ENCODE measurements around the gene AFAP1L2.

The AFAP1L2 gene

GRCh38 chr10:114370199-114370598, 34.1 kb downstream of the AFAP1L2 start:
- no peak for DNase-seq
- Histone ChIP-seq H3K36me3 (replicated peaks; ENCODE audit: insufficient read depth, low read length) (no peaks in the 10 kb centered on the region), H4K20me1 (ENCODE audit: insufficient read depth, low read length) (no peaks in the 10 kb centered on the region), H3K9ac (ENCODE audit: low read length) (no peak overlapping the region), H3K27me3 (replicated peaks; ENCODE audit: insufficient read depth, low read length) (no peaks in the 10 kb centered on the region), H3K4me1 (ENCODE audit: low read length) (no peaks in the 10 kb centered on the region), H3F3A (ENCODE audit: insufficient read depth, low read length) (no peaks in the 10 kb centered on the region), H3K27ac (ENCODE audit: low read length) (no peak overlapping the region), H3K4me3 (ENCODE audit: low read length) (no peak overlapping the region), H3K9me2 (replicated peaks; ENCODE audit: insufficient read depth, low read length) (no peaks in the 10 kb centered on the region), H3K79me2 (ENCODE audit: low read length) (no peaks in the 10 kb centered on the region), H2AFZ (ENCODE audit: low read length) (no peak overlapping the region), H3K9me3 (replicated peaks; ENCODE audit: insufficient read depth, low read length) (no peaks in the 10 kb centered on the region), H3K4me2 (ENCODE audit: low read depth, low read length) (no peak overlapping the region)
- TF ChIP-seq EZH2 (optimal IDR thresholded peaks at IDR 0.05; ENCODE audit: low read depth, low read length): no peak
- TF ChIP-seq, protein P1, sequence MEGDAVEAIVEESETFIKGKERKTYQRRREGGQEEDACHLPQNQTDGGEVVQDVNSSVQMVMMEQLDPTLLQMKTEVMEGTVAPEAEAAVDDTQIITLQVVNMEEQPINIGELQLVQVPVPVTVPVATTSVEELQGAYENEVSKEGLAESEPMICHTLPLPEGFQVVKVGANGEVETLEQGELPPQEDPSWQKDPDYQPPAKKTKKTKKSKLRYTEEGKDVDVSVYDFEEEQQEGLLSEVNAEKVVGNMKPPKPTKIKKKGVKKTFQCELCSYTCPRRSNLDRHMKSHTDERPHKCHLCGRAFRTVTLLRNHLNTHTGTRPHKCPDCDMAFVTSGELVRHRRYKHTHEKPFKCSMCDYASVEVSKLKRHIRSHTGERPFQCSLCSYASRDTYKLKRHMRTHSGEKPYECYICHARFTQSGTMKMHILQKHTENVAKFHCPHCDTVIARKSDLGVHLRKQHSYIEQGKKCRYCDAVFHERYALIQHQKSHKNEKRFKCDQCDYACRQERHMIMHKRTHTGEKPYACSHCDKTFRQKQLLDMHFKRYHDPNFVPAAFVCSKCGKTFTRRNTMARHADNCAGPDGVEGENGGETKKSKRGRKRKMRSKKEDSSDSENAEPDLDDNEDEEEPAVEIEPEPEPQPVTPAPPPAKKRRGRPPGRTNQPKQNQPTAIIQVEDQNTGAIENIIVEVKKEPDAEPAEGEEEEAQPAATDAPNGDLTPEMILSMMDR (IDR thresholded peaks at IDR 0.05; ENCODE audit: low read length): no peak
- no peak for TF ChIP-seq EZH2phosphoT487 (IDR thresholded peaks at IDR 0.05; ENCODE audit: low read length)

- H3K9ac ChIP-seq (ENCODE audit: low read length): no peak overlapping the region
- H3K4me3 ChIP-seq (ENCODE audit: low read length): no peak overlapping the region
- no peaks in the 10 kb centered on the region for H4K20me1 ChIP-seq (ENCODE audit: insufficient read depth, low read length)
- TF ChIP-seq, protein P1 (IDR thresholded peaks at IDR 0.05; ENCODE audit: low read length): no peak
- no peak for TF ChIP-seq EZH2 (optimal IDR thresholded peaks at IDR 0.05; ENCODE audit: low read depth, low read length)
- no peak overlapping the region for H3K27ac ChIP-seq (ENCODE audit: low read length)
- no peak overlapping the region for H2AFZ ChIP-seq (ENCODE audit: low read length)
- H3K27me3 ChIP-seq (replicated peaks; ENCODE audit: insufficient read depth, low read length): no peaks in the 10 kb centered on the region
- no peak overlapping the region for H3K4me2 ChIP-seq (ENCODE audit: low read depth, low read length)
- no peak for DNase-seq
- H3K9me3 ChIP-seq (replicated peaks; ENCODE audit: insufficient read depth, low read length): no peaks in the 10 kb centered on the region
- no peaks in the 10 kb centered on the region for H3F3A ChIP-seq (ENCODE audit: insufficient read depth, low read length)
- no peaks in the 10 kb centered on the region for H3K4me1 ChIP-seq (ENCODE audit: low read length)
- H3K79me2 ChIP-seq (ENCODE audit: low read length): no peaks in the 10 kb centered on the region
- no peaks in the 10 kb centered on the region for H3K9me2 ChIP-seq (replicated peaks; ENCODE audit: insufficient read depth, low read length)
- no peaks in the 10 kb centered on the region for H3K36me3 ChIP-seq (replicated peaks; ENCODE audit: insufficient read depth, low read length)
These were observed 36.3 kb downstream of the AFAP1L2 start for GRCh38 chr10:114368057-114368391.

DNA sequence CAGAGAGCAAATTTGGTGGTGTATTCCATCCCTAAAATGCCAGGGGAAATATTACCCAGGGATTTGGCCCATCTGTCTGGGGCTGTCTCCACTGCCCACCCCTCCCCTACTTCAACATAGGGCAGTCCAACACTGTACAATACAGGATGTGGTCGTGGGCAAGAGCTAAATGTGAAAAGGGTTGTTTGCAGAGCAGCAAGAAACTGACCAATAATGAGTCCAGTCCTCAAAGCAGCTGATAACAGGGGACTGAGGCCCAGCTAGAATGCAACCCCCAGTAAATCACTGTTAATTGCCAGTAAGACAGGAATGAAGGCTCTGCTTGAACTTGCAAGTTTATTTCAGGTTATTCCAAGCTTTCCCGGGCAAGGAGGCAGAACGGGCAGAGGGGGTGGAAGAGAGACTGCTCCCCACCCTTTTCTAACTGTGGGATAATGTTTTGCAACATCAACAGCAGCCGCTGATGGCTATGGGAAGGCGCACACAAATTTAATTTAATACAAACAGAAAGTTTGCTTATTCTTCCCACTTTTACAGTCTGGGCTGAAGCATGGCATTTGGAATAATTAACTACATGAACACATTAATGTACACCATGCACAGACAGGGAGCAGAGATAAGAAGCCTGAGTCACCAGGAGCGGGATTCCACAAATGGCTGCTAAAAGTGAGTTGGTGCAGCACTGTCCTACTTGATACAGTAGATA, 36.8 kb downstream of the AFAP1L2 start:
- H3K27ac ChIP-seq (ENCODE audit: low read length): no peak overlapping the region

More for the DNA sequence above, 36.8 kb downstream of the AFAP1L2 start:
- no peak for DNase-seq
- H3K27me3 ChIP-seq (replicated peaks; ENCODE audit: insufficient read depth, low read length): no peaks in the 10 kb centered on the region
- no peaks in the 10 kb centered on the region for H3K9me2 ChIP-seq (replicated peaks; ENCODE audit: insufficient read depth, low read length)
- H3F3A ChIP-seq (ENCODE audit: insufficient read depth, low read length): no peaks in the 10 kb centered on the region
- H2AFZ ChIP-seq (ENCODE audit: low read length): no peak overlapping the region
- no peaks in the 10 kb centered on the region for H4K20me1 ChIP-seq (ENCODE audit: insufficient read depth, low read length)
- no peak for TF ChIP-seq EZH2 (optimal IDR thresholded peaks at IDR 0.05; ENCODE audit: low read depth, low read length)
- TF ChIP-seq, protein P1 (IDR thresholded peaks at IDR 0.05; ENCODE audit: low read length): no peak
- no peaks in the 10 kb centered on the region for H3K36me3 ChIP-seq (replicated peaks; ENCODE audit: insufficient read depth, low read length)
- no peaks in the 10 kb centered on the region for H3K79me2 ChIP-seq (ENCODE audit: low read length)
- H3K4me3 ChIP-seq (ENCODE audit: low read length): no peak overlapping the region
- no peak overlapping the region for H3K9ac ChIP-seq (ENCODE audit: low read length)
- H3K4me1 ChIP-seq (ENCODE audit: low read length): no peaks in the 10 kb centered on the region
- H3K9me3 ChIP-seq (replicated peaks; ENCODE audit: insufficient read depth, low read length): no peaks in the 10 kb centered on the region
- H3K4me2 ChIP-seq (ENCODE audit: low read depth, low read length): no peak overlapping the region
